Measurements from ENCODE around the gene CFAP45. TPM values are rescaled to one million over a fixed set of nuclear protein-coding genes. Genes with fewer than 3 reads are reported as not detected.

CFAP45 gene
- total RNA-seq, 1 experiment from 2014 or later, result 3.6 TPM

- intact Hi-C loops (cut with micrococcal nuclease; ENCODE audit: unreplicated experiment), result no loop called here
- H3K4me1 ChIP-seq (ENCODE audit: insufficient read depth, low read length, poor library complexity, severe bottlenecking), result peaks cover 11% of the 10 kb centered on the region
- no peaks in the 10 kb centered on the region for H3K9me3 ChIP-seq (ENCODE audit: low read depth, low read length, poor library complexity, severe bottlenecking)
- no peaks in the 10 kb centered on the region for H3K27me3 ChIP-seq (replicated peaks; ENCODE audit: insufficient read depth, low read depth, low read length, poor library complexity)
- ChIA-PET POLR2A (ENCODE audit: low non-redundant PET) (no interaction called here), CTCF (no interaction called here)
- DNase-seq (ENCODE audit: low spot score), result no peak
- H3K4me3 ChIP-seq (ENCODE audit: low read depth, low read length, poor library complexity, severe bottlenecking), result no peak overlapping the region
- H3K27ac ChIP-seq (ENCODE audit: low read depth, low read length, poor library complexity, severe bottlenecking), result no peak overlapping the region
- no TSS peak for BruUV-seq (replicated peaks)
- TF ChIP-seq EZH2 (IDR thresholded peaks at IDR 0.05; ENCODE audit: borderline replicate concordance, low read depth, low read length, poor library complexity, severe bottlenecking), result no peak
- TF ChIP-seq, protein P1, sequence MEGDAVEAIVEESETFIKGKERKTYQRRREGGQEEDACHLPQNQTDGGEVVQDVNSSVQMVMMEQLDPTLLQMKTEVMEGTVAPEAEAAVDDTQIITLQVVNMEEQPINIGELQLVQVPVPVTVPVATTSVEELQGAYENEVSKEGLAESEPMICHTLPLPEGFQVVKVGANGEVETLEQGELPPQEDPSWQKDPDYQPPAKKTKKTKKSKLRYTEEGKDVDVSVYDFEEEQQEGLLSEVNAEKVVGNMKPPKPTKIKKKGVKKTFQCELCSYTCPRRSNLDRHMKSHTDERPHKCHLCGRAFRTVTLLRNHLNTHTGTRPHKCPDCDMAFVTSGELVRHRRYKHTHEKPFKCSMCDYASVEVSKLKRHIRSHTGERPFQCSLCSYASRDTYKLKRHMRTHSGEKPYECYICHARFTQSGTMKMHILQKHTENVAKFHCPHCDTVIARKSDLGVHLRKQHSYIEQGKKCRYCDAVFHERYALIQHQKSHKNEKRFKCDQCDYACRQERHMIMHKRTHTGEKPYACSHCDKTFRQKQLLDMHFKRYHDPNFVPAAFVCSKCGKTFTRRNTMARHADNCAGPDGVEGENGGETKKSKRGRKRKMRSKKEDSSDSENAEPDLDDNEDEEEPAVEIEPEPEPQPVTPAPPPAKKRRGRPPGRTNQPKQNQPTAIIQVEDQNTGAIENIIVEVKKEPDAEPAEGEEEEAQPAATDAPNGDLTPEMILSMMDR (conservative IDR thresholded peaks at IDR 0.05; ENCODE audit: low read depth, low read length), result no peak
- no peaks in the 10 kb centered on the region for H3K36me3 ChIP-seq (ENCODE audit: insufficient read depth, low read length, poor library complexity, severe bottlenecking)
These were observed 3.4 kb downstream of the CFAP45 start for GRCh38 chr1:159896546-159896930.

DNA sequence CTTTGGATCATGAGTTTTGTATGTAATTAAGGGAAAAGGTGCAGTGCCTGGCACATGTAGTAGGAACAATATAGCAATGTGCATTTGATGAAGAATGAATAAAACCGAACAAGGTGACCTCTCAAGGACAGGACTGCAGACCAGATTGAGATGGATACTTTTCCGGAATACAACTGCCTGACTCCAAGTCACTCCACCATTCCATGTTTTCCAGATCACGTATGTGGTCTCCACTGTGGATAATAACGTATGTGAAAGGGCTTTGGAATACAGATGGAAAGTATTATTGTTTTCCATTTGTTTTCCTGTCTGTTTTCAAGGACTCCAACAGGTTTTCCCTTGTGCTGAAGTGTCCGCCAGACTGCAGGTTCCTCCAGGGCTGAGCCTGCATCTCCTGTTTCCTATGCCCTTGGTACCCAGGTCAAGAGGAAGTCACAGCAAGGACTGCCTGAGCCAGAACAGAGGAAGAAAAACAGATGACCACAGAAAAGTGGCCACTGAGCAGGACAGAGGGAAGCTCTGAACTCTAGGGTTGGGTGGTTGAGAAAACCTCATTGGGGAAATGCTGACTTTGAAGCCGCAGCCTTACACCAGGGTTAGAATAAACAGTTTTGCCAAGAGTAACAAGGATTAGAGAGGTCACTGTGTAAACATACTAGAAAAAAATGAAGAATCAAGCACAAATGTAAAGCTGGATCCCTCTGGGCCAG, 4.0 kb downstream of the CFAP45 start:
- H3K27ac ChIP-seq (ENCODE audit: low read depth, low read length, poor library complexity, severe bottlenecking), result no peak overlapping the region
- intact Hi-C loops (cut with micrococcal nuclease; ENCODE audit: unreplicated experiment), result no loop called here
- DNase-seq (ENCODE audit: low spot score), result no peak
- H3K9me3 ChIP-seq (ENCODE audit: low read depth, low read length, poor library complexity, severe bottlenecking), result no peaks in the 10 kb centered on the region
- BruUV-seq (replicated peaks), result no TSS peak
- H3K4me3 ChIP-seq (ENCODE audit: low read depth, low read length, poor library complexity, severe bottlenecking), result no peak overlapping the region
- H3K36me3 ChIP-seq (ENCODE audit: insufficient read depth, low read length, poor library complexity, severe bottlenecking), result no peaks in the 10 kb centered on the region
- CTCF ChIA-PET, result no interaction called here
- peaks cover 15% of the 10 kb centered on the region for H3K4me1 ChIP-seq (ENCODE audit: insufficient read depth, low read length, poor library complexity, severe bottlenecking)
- H3K27me3 ChIP-seq (replicated peaks; ENCODE audit: insufficient read depth, low read depth, low read length, poor library complexity), result no peaks in the 10 kb centered on the region
- TF ChIP-seq, protein P1 (conservative IDR thresholded peaks at IDR 0.05; ENCODE audit: low read depth, low read length), result no peak
- no peak for TF ChIP-seq EZH2 (IDR thresholded peaks at IDR 0.05; ENCODE audit: borderline replicate concordance, low read depth, low read length, poor library complexity, severe bottlenecking)
- POLR2A ChIA-PET (ENCODE audit: low non-redundant PET), result interaction anchor here (0.7 kb wide), 1 partner anchor 700 kb away, joined by 3 read pairs; no protein-coding TSS in a partner anchor

DNA sequence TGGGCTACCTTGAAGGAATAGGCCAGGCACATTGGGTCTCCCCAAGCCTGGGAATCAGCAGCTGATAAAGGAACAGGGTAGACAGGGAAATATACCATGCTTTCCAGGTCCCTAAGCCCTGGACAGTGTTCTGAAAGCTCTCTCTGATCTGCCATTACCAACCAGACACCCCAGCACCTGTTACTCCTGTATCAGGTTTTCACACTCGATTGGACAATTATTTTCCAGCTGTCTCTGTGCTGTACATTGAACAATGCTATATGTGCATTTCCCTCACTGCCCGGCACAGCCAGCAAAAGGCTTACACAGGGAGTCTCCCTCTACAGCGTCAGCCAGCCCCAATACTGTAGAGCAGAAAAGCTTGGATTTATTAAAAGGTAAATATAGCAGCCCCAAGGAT, 4.7 kb downstream of the CFAP45 start:
- H3K36me3 ChIP-seq (ENCODE audit: insufficient read depth, low read length, poor library complexity, severe bottlenecking), result no peaks in the 10 kb centered on the region
- ChIA-PET CTCF (no interaction called here), POLR2A (ENCODE audit: low non-redundant PET) (interaction anchor here (0.7 kb wide), 1 partner anchor 699 kb away, joined by 3 read pairs; no protein-coding TSS in a partner anchor)
- peaks cover 19% of the 10 kb centered on the region for H3K4me1 ChIP-seq (ENCODE audit: insufficient read depth, low read length, poor library complexity, severe bottlenecking)
- H3K27me3 ChIP-seq (replicated peaks; ENCODE audit: insufficient read depth, low read depth, low read length, poor library complexity), result no peaks in the 10 kb centered on the region
- no peak overlapping the region for H3K4me3 ChIP-seq (ENCODE audit: low read depth, low read length, poor library complexity, severe bottlenecking)
- H3K9me3 ChIP-seq (ENCODE audit: low read depth, low read length, poor library complexity, severe bottlenecking), result no peaks in the 10 kb centered on the region
- H3K27ac ChIP-seq (ENCODE audit: low read depth, low read length, poor library complexity, severe bottlenecking), result no peak overlapping the region
- intact Hi-C loops (cut with micrococcal nuclease; ENCODE audit: unreplicated experiment), result no loop called here
- BruUV-seq (replicated peaks), result no TSS peak
- DNase-seq (ENCODE audit: low spot score), result no peak
- no peak for TF ChIP-seq EZH2 (IDR thresholded peaks at IDR 0.05; ENCODE audit: borderline replicate concordance, low read depth, low read length, poor library complexity, severe bottlenecking)
- TF ChIP-seq, protein P1 (conservative IDR thresholded peaks at IDR 0.05; ENCODE audit: low read depth, low read length), result no peak
